Measurements from ENCODE around the gene CDH16. TPM values are rescaled to one million over a fixed set of nuclear protein-coding genes. Genes with fewer than 3 reads are reported as not detected.
"Not testable (repeated sequence)": the region's sequence is repeated elsewhere in the genome, so short reads cannot be mapped to it uniquely, and the experiment has no call there.

CDH16 gene
- total RNA-seq, 1 donor from 2014 or later = not detected

DNA sequence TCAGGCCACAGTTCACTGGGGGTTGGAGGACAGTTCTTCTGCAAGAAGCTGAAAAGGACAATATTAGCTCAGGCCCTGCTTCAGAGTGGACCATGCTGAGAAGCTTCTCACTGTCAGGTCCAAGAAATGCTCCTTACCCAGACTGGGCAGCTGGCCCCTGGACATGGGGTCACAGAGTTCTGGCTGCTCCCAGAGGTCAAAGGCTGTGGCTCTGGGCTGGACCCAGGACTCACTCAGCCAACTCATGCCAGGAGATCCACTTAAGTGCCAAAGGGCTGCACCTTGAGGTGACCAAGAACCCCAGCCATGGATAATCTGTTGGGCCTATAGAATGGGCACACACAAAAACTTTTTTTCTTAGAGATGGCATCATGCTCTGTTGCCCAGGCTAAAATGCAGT, 20.7 kb upstream of the CDH16 start:
- DNase-seq (no peak), ATAC-seq (no peak)
- intact Hi-C loops (cut with DNase I) = no loop called here
- Histone ChIP-seq H3K36me3 (peaks cover 72% of the 10 kb centered on the region), H3K4me1 (peaks cover 29% of the 10 kb centered on the region), H3K27me3 (ENCODE audit: low read depth) (no peaks in the 10 kb centered on the region), H3K27ac (no peak overlapping the region), H3K4me3 (no peak overlapping the region), H3K9me3 (no peaks in the 10 kb centered on the region)
- TF ChIP-seq, protein P1, sequence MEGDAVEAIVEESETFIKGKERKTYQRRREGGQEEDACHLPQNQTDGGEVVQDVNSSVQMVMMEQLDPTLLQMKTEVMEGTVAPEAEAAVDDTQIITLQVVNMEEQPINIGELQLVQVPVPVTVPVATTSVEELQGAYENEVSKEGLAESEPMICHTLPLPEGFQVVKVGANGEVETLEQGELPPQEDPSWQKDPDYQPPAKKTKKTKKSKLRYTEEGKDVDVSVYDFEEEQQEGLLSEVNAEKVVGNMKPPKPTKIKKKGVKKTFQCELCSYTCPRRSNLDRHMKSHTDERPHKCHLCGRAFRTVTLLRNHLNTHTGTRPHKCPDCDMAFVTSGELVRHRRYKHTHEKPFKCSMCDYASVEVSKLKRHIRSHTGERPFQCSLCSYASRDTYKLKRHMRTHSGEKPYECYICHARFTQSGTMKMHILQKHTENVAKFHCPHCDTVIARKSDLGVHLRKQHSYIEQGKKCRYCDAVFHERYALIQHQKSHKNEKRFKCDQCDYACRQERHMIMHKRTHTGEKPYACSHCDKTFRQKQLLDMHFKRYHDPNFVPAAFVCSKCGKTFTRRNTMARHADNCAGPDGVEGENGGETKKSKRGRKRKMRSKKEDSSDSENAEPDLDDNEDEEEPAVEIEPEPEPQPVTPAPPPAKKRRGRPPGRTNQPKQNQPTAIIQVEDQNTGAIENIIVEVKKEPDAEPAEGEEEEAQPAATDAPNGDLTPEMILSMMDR (IDR thresholded peaks at IDR 0.05) = no peak

DNA sequence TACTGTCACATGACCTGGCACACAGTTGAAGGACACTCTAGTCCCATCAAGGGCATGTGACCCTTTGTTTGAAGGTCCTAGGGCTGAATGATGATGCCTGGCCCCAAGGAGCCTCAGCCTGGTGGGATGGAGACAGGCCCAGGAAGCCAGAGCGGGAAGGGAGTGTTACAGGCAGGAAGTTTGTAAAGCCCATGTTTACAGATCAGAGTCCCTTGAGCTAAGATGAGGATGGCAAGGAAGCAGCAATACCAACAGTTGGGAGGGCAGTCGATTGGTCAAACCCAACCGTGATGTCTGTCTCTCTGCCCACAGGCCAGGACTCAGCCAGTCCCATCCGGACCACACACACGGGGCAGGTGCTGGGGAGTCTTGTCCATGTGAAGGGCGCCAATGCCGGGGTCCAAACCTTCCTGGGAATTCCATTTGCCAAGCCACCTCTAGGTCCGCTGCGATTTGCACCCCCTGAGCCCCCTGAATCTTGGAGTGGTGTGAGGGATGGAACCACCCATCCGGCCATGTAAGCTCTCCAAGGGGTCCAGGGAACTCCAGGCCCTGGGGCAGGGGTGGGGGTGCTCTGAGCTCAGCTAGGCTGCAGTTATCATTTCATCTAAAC, 19.1 kb upstream of the CDH16 start:
- no peak overlapping the region for H3K27ac ChIP-seq
- intact Hi-C loops (cut with DNase I) = no loop called here
- H3K4me3 ChIP-seq = no peak overlapping the region
- TF ChIP-seq, protein P1 (IDR thresholded peaks at IDR 0.05) = no peak
- DNase-seq (no peak), ATAC-seq (no peak)
- peaks cover 37% of the 10 kb centered on the region for H3K4me1 ChIP-seq
- H3K27me3 ChIP-seq (ENCODE audit: low read depth) = no peaks in the 10 kb centered on the region
- no peaks in the 10 kb centered on the region for H3K9me3 ChIP-seq
- peaks cover 57% of the 10 kb centered on the region for H3K36me3 ChIP-seq

DNA sequence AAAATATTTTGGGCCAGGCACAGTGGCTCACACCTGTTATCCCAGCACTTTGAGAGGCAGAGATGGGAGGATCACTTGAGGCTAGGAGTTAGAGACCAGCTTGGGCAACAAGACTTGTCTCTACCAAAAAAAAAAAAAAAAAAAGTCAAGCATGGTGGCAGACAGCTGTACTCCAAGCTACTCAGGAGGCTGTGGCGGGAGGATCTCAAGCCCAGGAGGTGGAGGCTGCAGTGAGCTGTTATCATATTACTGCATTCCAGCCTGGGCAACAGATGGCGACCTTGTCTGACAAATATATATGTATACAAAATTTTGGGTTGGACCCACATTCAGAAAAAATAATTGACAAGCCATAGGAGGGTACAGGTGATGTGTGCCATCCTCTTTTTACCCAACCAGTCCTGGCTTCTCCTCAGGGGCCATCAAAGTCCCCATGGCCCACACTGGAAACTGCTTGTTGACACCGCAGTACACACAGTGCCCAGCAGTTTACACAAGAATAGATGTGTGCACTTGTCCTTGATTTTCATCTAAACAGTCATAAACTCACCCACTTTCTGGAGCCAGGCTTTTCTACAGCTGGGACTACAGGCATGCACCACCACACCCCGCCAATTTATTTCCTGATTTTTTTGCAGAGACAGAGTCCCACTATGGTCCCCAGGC, 18.3 kb upstream of the CDH16 start:
- ATAC-seq (no peak), DNase-seq (no peak)
- Histone ChIP-seq H3K36me3 (peaks cover 56% of the 10 kb centered on the region), H3K4me3 (no peak overlapping the region), H3K27me3 (ENCODE audit: low read depth) (no peaks in the 10 kb centered on the region), H3K27ac (no peak overlapping the region), H3K9me3 (no peaks in the 10 kb centered on the region), H3K4me1 (peaks cover 38% of the 10 kb centered on the region)
- TF ChIP-seq, protein P1 (IDR thresholded peaks at IDR 0.05) = no peak
- intact Hi-C loops (cut with DNase I) = no loop called here

DNA sequence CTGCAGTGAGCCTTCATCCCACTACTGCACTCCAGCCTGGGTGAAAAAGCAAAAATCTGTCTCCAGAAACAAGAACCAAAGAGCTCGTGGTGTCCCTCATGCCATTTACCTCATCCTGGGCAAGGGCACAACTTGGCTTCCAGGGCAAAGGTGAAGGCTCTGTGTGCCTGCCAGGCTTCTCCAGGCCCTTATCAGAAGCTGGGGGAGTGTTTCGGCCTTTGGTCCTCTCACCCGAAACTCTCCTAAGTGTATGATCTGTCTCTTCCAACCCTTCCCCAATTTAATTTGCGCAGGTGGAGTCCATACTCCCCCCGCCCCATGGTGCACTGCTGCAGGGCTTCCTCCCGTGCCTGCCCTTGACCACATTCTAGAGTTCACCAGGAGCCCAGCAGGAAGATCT, 17.8 kb upstream of the CDH16 start:
- ATAC-seq (no peak), DNase-seq (no peak)
- TF ChIP-seq, protein P1 (IDR thresholded peaks at IDR 0.05) = no peak
- Histone ChIP-seq H3K27me3 (ENCODE audit: low read depth) (no peaks in the 10 kb centered on the region), H3K4me1 (peaks cover 38% of the 10 kb centered on the region), H3K9me3 (no peaks in the 10 kb centered on the region), H3K27ac (no peak overlapping the region), H3K36me3 (peaks cover 50% of the 10 kb centered on the region), H3K4me3 (peak overlapping the region; percentile 98)
- intact Hi-C loops (cut with DNase I) = no loop called here

DNA sequence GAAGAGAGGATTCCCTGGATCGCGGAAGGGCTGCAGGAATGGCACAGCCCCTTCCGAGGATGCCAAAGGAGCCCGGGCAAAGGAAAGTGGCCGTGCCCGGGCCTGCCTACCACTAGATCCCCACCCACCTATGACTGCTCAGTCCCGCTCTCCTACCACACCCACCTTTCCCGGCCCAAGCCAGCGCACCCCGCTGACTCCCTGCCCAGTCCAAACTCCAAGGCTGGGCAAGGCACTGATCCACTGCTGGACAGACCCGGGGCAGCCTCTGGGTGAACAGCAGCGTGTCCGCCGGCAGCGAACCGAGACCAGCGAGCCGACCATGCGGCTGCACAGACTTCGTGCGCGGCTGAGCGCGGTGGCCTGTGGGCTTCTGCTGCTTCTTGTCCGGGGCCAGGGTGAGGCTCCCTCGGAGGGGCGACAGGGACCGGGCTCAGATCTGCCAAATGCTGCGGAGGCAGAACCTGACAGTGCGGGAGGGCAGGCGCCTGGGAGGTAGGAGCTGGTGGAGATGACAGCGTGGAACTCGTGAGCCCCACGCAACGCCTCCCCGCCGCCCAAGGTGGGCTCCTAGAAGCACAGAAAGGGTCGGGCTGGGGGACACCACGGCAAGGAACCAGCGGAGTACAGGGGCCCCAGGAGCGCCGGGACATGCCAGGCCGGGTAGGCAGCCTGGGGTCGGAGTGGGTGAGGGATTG, 16.8 kb upstream of the CDH16 start, which contains the start of gene CES2:
TSS of gene CES2 (plus strand) at position 203 of the 698 bp plus-strand sequence. CDS start at position 323, 120 bp downstream.
- H3K36me3 ChIP-seq = peaks cover 46% of the 10 kb centered on the region
- ATAC-seq (peak; percentile 67 to 75), DNase-seq (peak; percentile 62)
- intact Hi-C loops (cut with DNase I) = no loop called here
- H3K4me3 ChIP-seq = peak within 1 kb of the TSS; percentile 98
- H3K9me3 ChIP-seq = no peaks in the 10 kb centered on the region
- peaks cover 38% of the 10 kb centered on the region for H3K4me1 ChIP-seq
- peak within 1 kb of the TSS; percentile 93 for H3K27ac ChIP-seq
- H3K27me3 ChIP-seq (ENCODE audit: low read depth) = no peaks in the 10 kb centered on the region
- TF ChIP-seq, protein P1 (IDR thresholded peaks at IDR 0.05) = no peak

DNA sequence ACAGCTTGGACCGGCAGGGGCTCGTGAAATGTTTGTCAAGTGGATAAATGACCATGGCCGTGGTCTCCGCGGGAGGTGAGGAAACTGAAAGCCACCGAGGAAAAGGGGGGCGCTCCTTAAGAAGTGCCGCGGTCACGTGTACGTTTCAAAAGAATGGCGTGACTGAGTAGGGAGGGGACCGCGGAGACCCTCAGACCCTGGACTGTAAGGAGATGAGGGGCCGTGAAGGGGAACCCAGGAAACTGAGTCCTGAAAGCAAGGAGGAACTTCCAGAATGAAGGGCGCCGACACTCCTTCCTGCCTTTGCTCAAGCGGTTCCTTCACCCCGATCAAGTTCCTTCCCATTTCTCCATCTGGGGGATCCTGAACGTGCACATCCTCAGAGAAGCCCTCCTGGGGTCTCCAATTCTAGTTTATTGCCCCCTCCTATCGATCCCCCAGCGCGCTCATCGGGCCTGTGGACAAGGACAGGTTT, 16.2 kb upstream of the CDH16 start:
- intact Hi-C loops (cut with DNase I); H3K9me3 ChIP-seq; H3K27me3 ChIP-seq (ENCODE audit: low read depth); DNase-seq: not testable (repeated sequence)
- ATAC-seq = peak in 1 of 2 donors; percentile 2
- Histone ChIP-seq H3K27ac (peak overlapping the region; percentile 93), H3K4me3 (peak overlapping the region; percentile 98), H3K36me3 (peaks cover 43% of the 10 kb centered on the region), H3K4me1 (peaks cover 38% of the 10 kb centered on the region)
